HEK293 (cell line): ENCODE results near the gene PABPN1.

Experiments used
- CTCF ChIA-PET: fragments of 350-600 bp; formaldehyde crosslinking; extraction: SDS; loops from one replicate; lab custom pipeline; 2021; ENCODE audit warnings: antibody characterized with exemption; lab: Yijun Ruan, JAX
- POLR2A ChIA-PET: fragments of 300-600 bp; formaldehyde crosslinking; extraction: SDS; loops from one replicate; lab custom pipeline; 2020; ENCODE audit warnings: antibody characterized with exemption, inconsistent platforms; lab: Yijun Ruan, JAX
- H3K27ac ChIP-seq: fragments of 200-500 bp; sonication (Bioruptor generic); 2 replicates; pipeline ENCODE4 v1.5.1; 2014; ENCODE audit warnings: low read depth, low read length, control low read depth, inconsistent platforms; ENCODE audit errors: extremely low read depth
- H3K36me3 ChIP-seq, 2 experiments: fragments of 200-500 bp in 1 of 2; sonication (Bioruptor generic) in 1 of 2; 1 replicate in 1 of 2; 2 replicates in 1 of 2; pipeline ENCODE4 v1.5.1; 2014 to 2017; ENCODE audit warnings: inconsistent platforms in 2 of 2, low read length in 2 of 2; ENCODE audit not compliant: control insufficient read depth in 2 of 2, insufficient read depth in 1 of 2
- H3K4me1 ChIP-seq: fragments of 200-500 bp; sonication (Bioruptor generic); 2 replicates; pipeline ENCODE4 v1.5.1; 2014; ENCODE audit warnings: mild to moderate bottlenecking, low read length, inconsistent platforms; ENCODE audit not compliant: control insufficient read depth, insufficient read depth
- H3K4me3 ChIP-seq: 2 replicates; pipeline ENCODE4 v1.5.1; 2011; ENCODE audit warnings: low read depth, mild to moderate bottlenecking, control low read depth, low read length, moderate library complexity
- H3K9me3 ChIP-seq: fragments of 200-500 bp; sonication (Bioruptor generic); 2 replicates; pipeline ENCODE4 v1.5.1; 2014; ENCODE audit warnings: low read depth, low read length, inconsistent platforms; ENCODE audit not compliant: control insufficient read depth, insufficient read depth
- EGR2 ChIP-seq: fragments of 450-650 bp; formaldehyde crosslinking; IDR thresholded peaks from 2 replicates; pipeline ENCODE4 v1.5.1; 2016; ENCODE audit warnings: low read depth, missing biosample characterization, missing genetic modification characterization
- ELK4 ChIP-seq: IDR thresholded peaks from 2 replicates; pipeline ENCODE4 v1.6.1; 2011; ENCODE audit warnings: mild to moderate bottlenecking, low read depth, low read length, borderline replicate concordance
- HOXA7 ChIP-seq: sonication (generic); formaldehyde crosslinking; IDR thresholded peaks from 2 replicates; pipeline ENCODE4 v1.8.1; 2022; ENCODE audit warnings: missing genetic modification reagents, borderline replicate concordance
- REST ChIP-seq: fragments of 450-650 bp; formaldehyde crosslinking; IDR thresholded peaks from 2 replicates; pipeline ENCODE4 v1.5.1; 2016; ENCODE audit warnings: missing biosample characterization, missing genetic modification characterization
- TCF7L2 ChIP-seq: IDR thresholded peaks from 2 replicates; pipeline ENCODE4 v1.6.1; 2011; ENCODE audit warnings: low read depth, mild to moderate bottlenecking, inconsistent platforms, low read length, moderate library complexity, borderline replicate concordance
- TRIM28 ChIP-seq: IDR thresholded peaks from 2 replicates; pipeline ENCODE4 v1.6.1; 2011; ENCODE audit warnings: low read length, control low read depth, borderline replicate concordance
- WT1 ChIP-seq: fragments of 450-650 bp; formaldehyde crosslinking; IDR thresholded peaks from 2 replicates; pipeline ENCODE4 v1.5.1; 2016; ENCODE audit warnings: missing biosample characterization, missing genetic modification characterization
- ZNF112 ChIP-seq: fragments of 450-650 bp; formaldehyde crosslinking; IDR thresholded peaks from 2 replicates; pipeline ENCODE4 v1.5.0; 2017; ENCODE audit warnings: missing biosample characterization, missing genetic modification characterization
- ZNF132 ChIP-seq: fragments of 450-650 bp; formaldehyde crosslinking; IDR thresholded peaks from 2 replicates; pipeline ENCODE4 v1.5.1; 2017; ENCODE audit warnings: missing biosample characterization, missing genetic modification characterization, borderline replicate concordance
- ZNF148 ChIP-seq: fragments of 450-650 bp; formaldehyde crosslinking; IDR thresholded peaks from 2 replicates; pipeline ENCODE4 v1.5.0; 2017; ENCODE audit warnings: missing biosample characterization, missing genetic modification characterization, borderline replicate concordance
- ZNF223 ChIP-seq: fragments of 450-650 bp; formaldehyde crosslinking; IDR thresholded peaks from 2 replicates; pipeline ENCODE4 v1.5.1; 2016; ENCODE audit warnings: missing biosample characterization, missing genetic modification characterization
- ZNF350 ChIP-seq: fragments of 450-650 bp; formaldehyde crosslinking; IDR thresholded peaks from 2 replicates; pipeline ENCODE4 v1.5.0; 2017; ENCODE audit warnings: missing biosample characterization, mild to moderate bottlenecking, missing genetic modification characterization
- ZNF423 ChIP-seq: fragments of 450-650 bp; formaldehyde crosslinking; IDR thresholded peaks from 2 replicates; pipeline ENCODE4 v1.5.1; 2016; ENCODE audit warnings: missing biosample characterization, missing genetic modification characterization
- ZNF426 ChIP-seq: fragments of 450-650 bp; formaldehyde crosslinking; IDR thresholded peaks from 2 replicates; pipeline ENCODE4 v1.5.1; 2017; ENCODE audit warnings: missing biosample characterization, missing genetic modification characterization, mild to moderate bottlenecking, inconsistent platforms, moderate library complexity
- ZNF558 ChIP-seq: fragments of 450-650 bp; formaldehyde crosslinking; IDR thresholded peaks from 2 replicates; pipeline ENCODE4 v1.5.1; 2016; ENCODE audit warnings: missing biosample characterization, missing genetic modification characterization
- ZNF596 ChIP-seq: fragments of 450-650 bp; IDR thresholded peaks from 2 replicates; pipeline ENCODE4 v1.5.0; 2018; ENCODE audit warnings: missing biosample characterization, mild to moderate bottlenecking, missing genetic modification characterization, moderate library complexity
- ZNF660 ChIP-seq: fragments of 450-650 bp; IDR thresholded peaks from 2 replicates; pipeline ENCODE4 v1.5.1; 2018; ENCODE audit warnings: missing biosample characterization, mild to moderate bottlenecking, missing genetic modification characterization
- ZNF664 ChIP-seq: fragments of 450-650 bp; formaldehyde crosslinking; IDR thresholded peaks from 2 replicates; pipeline ENCODE4 v1.5.1; 2016; ENCODE audit warnings: missing biosample characterization, missing genetic modification characterization
- ZSCAN5A ChIP-seq: fragments of 450-650 bp; formaldehyde crosslinking; IDR thresholded peaks from 2 replicates; pipeline ENCODE4 v1.5.1; 2016; ENCODE audit warnings: missing biosample characterization, missing genetic modification characterization

The PABPN1 gene

GRCh38 chr14:23370221-23370620, 49.0 kb downstream of the PABPN1 start:
- no peaks in the 10 kb centered on the region for H3K9me3 ChIP-seq
- no peak overlapping the region for H3K4me3 ChIP-seq
- CTCF ChIA-PET, result interaction anchor here (0.7 to 2.8 kb wide), 2 partner anchors 9 to 191 kb away, joined by 3 to 18 read pairs; no protein-coding TSS in a partner anchor
- H3K36me3 ChIP-seq, result no peaks in the 10 kb centered on the region
- TF ChIP-seq EGR2, result no peak
- TF ChIP-seq ZNF596 (tag by site-specific recombination), result no peak
- TF ChIP-seq HOXA7, result no peak
- TF ChIP-seq ZNF350 (tag by site-specific recombination), result no peak
- TF ChIP-seq TRIM28, result no peak
- TF ChIP-seq ZSCAN5A (tag by site-specific recombination), result no peak
- no peak for TF ChIP-seq ZNF112
- no peak for TF ChIP-seq ZNF423
- no peak for TF ChIP-seq ZNF426 (tag by site-specific recombination)
- no peak for TF ChIP-seq REST (tag by site-specific recombination)
- TF ChIP-seq ZNF660, result no peak
- TF ChIP-seq ZNF132 (tag by site-specific recombination), result no peak
- TF ChIP-seq WT1 (tag by site-specific recombination), result no peak
- no peak for TF ChIP-seq ZNF223 (tag by site-specific recombination)
- H3K4me1 ChIP-seq, result no peaks in the 10 kb centered on the region
- H3K27ac ChIP-seq, result no peak overlapping the region
- POLR2A ChIA-PET, result no interaction called here

GRCh38 chr14:23371865-23372264, 50.6 kb downstream of the PABPN1 start:
- no peak overlapping the region for H3K4me3 ChIP-seq
- H3K36me3 ChIP-seq, result no peaks in the 10 kb centered on the region
- ChIA-PET CTCF (no interaction called here), POLR2A (no interaction called here)
- H3K27ac ChIP-seq, result no peak overlapping the region
- no peaks in the 10 kb centered on the region for H3K9me3 ChIP-seq
- H3K4me1 ChIP-seq, result no peaks in the 10 kb centered on the region
- TF ChIP-seq ZNF148 (no peak), ZNF664 (no peak), TCF7L2 (no peak), ZNF558 (no peak), ELK4 (no peak)
